ENCODE measurements around the gene TRPV4. TPM values are rescaled to one million over a fixed set of nuclear protein-coding genes. Genes with fewer than 3 reads are reported as not detected.

The TRPV4 gene
- total and polyA plus RNA-seq, 5 experiments from 2014 or later: not detected

DNA sequence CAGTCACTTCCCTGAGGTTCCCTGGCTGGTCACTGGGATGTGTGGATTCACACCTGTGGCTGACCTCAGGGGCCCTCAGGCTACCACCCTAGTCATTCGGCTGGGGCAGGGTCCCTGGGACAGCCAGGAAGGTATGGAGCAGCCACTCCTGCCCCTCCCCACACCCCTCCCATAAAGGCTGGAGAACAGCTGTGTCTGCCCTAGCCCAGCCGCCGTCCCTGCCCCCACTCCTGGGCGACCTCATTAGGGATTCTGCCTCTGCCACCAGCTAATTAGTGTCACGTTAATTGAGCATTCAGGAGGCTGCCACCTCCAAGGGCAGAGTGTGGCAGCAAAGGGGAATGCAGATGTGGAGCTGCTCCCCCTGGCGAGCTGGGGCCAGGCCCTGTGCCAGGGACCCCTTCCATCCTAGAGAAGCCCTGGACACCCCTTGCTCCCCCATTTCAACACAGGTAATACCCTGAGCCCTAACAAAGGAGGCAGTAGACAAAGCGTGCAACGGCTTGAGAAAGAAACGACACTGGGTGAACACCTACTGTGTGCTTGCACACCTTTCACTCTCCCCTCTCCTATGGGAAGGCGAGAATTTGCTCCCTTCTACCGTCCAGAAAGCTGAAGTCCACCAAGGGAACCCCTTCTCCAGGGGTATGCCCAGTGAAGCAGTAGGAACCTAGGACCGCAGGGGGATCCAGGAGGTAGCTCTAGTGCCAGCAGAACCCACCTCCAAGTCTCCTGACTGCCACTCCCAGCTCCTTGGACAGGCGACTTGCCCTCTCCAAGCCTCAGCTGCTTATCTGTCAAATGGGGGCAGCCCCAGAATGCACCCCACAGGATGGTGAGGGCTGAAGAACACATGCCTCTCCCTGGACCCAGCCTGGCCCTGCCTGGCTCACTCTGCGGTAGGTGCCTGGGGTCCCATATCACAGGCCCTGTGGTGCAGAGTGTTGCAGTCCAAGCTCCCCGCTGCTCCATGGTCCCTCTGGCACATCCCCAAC, 74.5 kb downstream of the TRPV4 start:
- no peak overlapping the region for H3K4me3 Mint-ChIP-seq
- H3K36me3 Mint-ChIP-seq: peaks cover 4 to 25% (median 22%) of the 10 kb centered on the region in 3 donors
- H3K4me1 Mint-ChIP-seq: peaks cover 0 to 3% (median 1%) of the 10 kb centered on the region in 4 donors
- POLR2A ChIA-PET: no interaction called here
- peak in 1 of 10 donors; percentile 47 for DNase-seq
- peak overlapping the region in 1 of 10 donors; percentile 38 for H3K27ac Mint-ChIP-seq
- H3K27me3 Mint-ChIP-seq: peaks cover 0 to 13% (median 5%) of the 10 kb centered on the region in 5 donors
- H3K9me3 Mint-ChIP-seq: peaks cover 6 to 31% (median 19%) of the 10 kb centered on the region in 9 donors
- no peak for ATAC-seq

DNA sequence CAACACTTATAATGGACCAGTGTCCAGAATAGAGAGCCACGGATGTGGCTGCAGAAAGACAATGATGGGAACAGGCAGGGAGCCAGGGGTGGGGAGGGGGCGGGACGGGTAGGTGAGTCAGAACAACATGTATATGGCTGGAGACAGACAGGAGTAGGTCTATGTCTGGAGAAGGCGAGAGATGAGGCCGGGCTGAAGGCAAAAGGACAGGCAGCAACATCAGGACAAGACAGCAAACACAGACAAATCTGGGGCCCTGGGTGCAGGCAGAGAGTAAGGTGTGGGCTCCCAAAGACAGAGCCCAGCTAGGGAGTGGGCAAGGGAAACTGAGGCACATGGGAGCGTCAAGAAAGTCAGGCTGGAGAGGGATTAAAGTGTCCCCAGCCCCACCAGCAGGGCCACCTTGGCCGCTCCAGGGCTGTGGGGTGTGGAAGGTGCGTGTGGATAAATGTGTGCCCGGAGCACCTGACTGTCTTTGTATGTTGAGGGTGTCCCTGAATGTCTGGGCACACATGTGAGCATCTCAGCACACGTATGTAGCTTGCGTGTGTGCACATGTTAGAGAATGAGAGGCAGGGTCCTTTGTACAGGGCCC, 75.4 kb downstream of the TRPV4 start:
- H3K36me3 Mint-ChIP-seq: peaks cover 4 to 25% (median 22%) of the 10 kb centered on the region in 3 donors
- no peak for DNase-seq
- H3K4me3 Mint-ChIP-seq: peak overlapping the region in 1 of 10 donors; percentile 17
- ATAC-seq: no peak
- peaks cover 0 to 13% (median 5%) of the 10 kb centered on the region in 5 donors for H3K27me3 Mint-ChIP-seq
- H3K27ac Mint-ChIP-seq: no peak overlapping the region
- H3K9me3 Mint-ChIP-seq: peaks cover 6 to 33% (median 19%) of the 10 kb centered on the region in 9 donors
- POLR2A ChIA-PET: no interaction called here
- peaks cover 0 to 3% (median 1%) of the 10 kb centered on the region in 4 donors for H3K4me1 Mint-ChIP-seq

DNA sequence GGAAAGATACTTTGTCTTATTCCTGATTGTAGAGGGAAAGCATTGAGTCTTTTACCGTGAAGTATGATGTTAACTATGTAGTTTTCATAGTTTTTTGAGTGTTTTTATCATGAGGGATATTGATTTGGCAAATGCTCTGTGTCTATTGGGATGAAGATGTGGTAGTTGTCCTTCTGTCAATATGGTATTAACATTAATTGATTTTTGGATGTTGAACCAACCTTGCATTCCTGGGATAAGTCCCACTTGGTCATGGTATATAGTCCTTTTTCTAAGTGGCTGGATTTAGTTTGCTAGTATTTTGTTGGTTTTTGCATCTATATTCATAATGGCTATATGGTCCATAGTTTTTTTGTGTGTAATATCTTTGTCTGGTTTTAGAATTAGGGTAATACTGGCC, 76.7 kb downstream of the TRPV4 start:
- no peak for DNase-seq
- POLR2A ChIA-PET: no interaction called here
- H3K27ac Mint-ChIP-seq: no peak overlapping the region
- no peak for ATAC-seq
- peaks cover 0 to 3% (median 1%) of the 10 kb centered on the region in 4 donors for H3K4me1 Mint-ChIP-seq
- no peak overlapping the region for H3K4me3 Mint-ChIP-seq
- H3K36me3 Mint-ChIP-seq: peaks cover 4 to 25% (median 22%) of the 10 kb centered on the region in 3 donors
- H3K27me3 Mint-ChIP-seq: peaks cover 0 to 13% (median 5%) of the 10 kb centered on the region in 5 donors
- peaks cover 6 to 31% (median 19%) of the 10 kb centered on the region in 9 donors for H3K9me3 Mint-ChIP-seq

- no peak for DNase-seq
- no peaks in the 10 kb centered on the region for H3K4me1 Mint-ChIP-seq
- peaks cover 0 to 13% (median 5%) of the 10 kb centered on the region in 5 donors for H3K27me3 Mint-ChIP-seq
- POLR2A ChIA-PET: no interaction called here
- no peak overlapping the region for H3K4me3 Mint-ChIP-seq
- H3K27ac Mint-ChIP-seq: peak overlapping the region in 1 of 10 donors; percentile 38
- H3K9me3 Mint-ChIP-seq: peaks cover 6 to 28% (median 19%) of the 10 kb centered on the region in 9 donors
- ATAC-seq: no peak
- peaks cover 4 to 25% (median 24%) of the 10 kb centered on the region in 3 donors for H3K36me3 Mint-ChIP-seq
Observed at GRCh38 chr12:109753959-109754358, 79.2 kb downstream of the TRPV4 start.

DNA sequence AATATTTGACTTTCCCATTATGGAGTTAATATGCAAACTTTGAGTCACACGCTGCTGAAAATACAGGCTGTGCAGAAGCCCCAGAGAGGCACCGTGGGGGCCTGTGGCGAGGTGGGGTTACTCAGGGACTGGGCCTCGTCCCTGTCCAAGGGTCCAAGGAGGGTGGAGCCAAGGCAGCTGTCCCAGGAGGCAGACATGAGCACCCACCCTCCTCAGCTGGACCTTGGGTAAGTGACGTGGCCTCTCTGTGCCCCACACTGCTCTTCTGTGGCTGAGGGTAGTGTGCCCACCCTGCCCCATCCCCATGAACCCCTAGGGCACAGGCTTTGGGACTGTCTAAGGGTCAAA, 80.2 kb downstream of the TRPV4 start:
- H3K4me3 Mint-ChIP-seq: no peak overlapping the region
- POLR2A ChIA-PET: no interaction called here
- H3K9me3 Mint-ChIP-seq: peaks cover 6 to 28% (median 19%) of the 10 kb centered on the region in 9 donors
- DNase-seq: peak in 1 of 10 donors; percentile 50
- peaks cover 4 to 25% (median 24%) of the 10 kb centered on the region in 3 donors for H3K36me3 Mint-ChIP-seq
- ATAC-seq: no peak
- H3K27me3 Mint-ChIP-seq: peaks cover 0 to 13% (median 5%) of the 10 kb centered on the region in 5 donors
- no peak overlapping the region for H3K27ac Mint-ChIP-seq
- H3K4me1 Mint-ChIP-seq: no peaks in the 10 kb centered on the region

- no peak for ATAC-seq
- POLR2A ChIA-PET: no interaction called here
- DNase-seq: peak in 1 of 10 donors; percentile 53
- H3K4me1 Mint-ChIP-seq: no peaks in the 10 kb centered on the region
- H3K36me3 Mint-ChIP-seq: peaks cover 4 to 24% (median 19%) of the 10 kb centered on the region in 3 donors
- H3K9me3 Mint-ChIP-seq: peaks cover 6 to 22% (median 17%) of the 10 kb centered on the region in 9 donors
- H3K4me3 Mint-ChIP-seq: no peak overlapping the region
- H3K27me3 Mint-ChIP-seq: peaks cover 0 to 8% (median 5%) of the 10 kb centered on the region in 5 donors
- H3K27ac Mint-ChIP-seq: no peak overlapping the region
Observed at GRCh38 chr12:109752117-109753053, 80.8 kb downstream of the TRPV4 start.

GRCh38 chr12:109744986-109745942, 87.9 kb downstream of the TRPV4 start:
- no peak for DNase-seq
- Mint-ChIP-seq H3K9me3 (no peaks in the 10 kb centered on the region), H3K27ac (peak overlapping the region in 2 of 10 donors; percentile 19 to 29), H3K4me1 (no peaks in the 10 kb centered on the region), H3K36me3 (no peaks in the 10 kb centered on the region), H3K27me3 (peaks cover 0 to 9% (median 0%) of the 10 kb centered on the region in 5 donors), H3K4me3 (no peak overlapping the region)
- ATAC-seq: no peak
- POLR2A ChIA-PET: no interaction called here

GRCh38 chr12:109744026-109744425, 89.2 kb downstream of the TRPV4 start:
- Mint-ChIP-seq H3K36me3 (no peaks in the 10 kb centered on the region), H3K27ac (no peak overlapping the region), H3K4me3 (no peak overlapping the region), H3K9me3 (no peaks in the 10 kb centered on the region), H3K4me1 (no peaks in the 10 kb centered on the region), H3K27me3 (peaks cover 0 to 10% (median 0%) of the 10 kb centered on the region in 5 donors)
- DNase-seq (no peak), ATAC-seq (no peak)
- POLR2A ChIA-PET: no interaction called here

DNA sequence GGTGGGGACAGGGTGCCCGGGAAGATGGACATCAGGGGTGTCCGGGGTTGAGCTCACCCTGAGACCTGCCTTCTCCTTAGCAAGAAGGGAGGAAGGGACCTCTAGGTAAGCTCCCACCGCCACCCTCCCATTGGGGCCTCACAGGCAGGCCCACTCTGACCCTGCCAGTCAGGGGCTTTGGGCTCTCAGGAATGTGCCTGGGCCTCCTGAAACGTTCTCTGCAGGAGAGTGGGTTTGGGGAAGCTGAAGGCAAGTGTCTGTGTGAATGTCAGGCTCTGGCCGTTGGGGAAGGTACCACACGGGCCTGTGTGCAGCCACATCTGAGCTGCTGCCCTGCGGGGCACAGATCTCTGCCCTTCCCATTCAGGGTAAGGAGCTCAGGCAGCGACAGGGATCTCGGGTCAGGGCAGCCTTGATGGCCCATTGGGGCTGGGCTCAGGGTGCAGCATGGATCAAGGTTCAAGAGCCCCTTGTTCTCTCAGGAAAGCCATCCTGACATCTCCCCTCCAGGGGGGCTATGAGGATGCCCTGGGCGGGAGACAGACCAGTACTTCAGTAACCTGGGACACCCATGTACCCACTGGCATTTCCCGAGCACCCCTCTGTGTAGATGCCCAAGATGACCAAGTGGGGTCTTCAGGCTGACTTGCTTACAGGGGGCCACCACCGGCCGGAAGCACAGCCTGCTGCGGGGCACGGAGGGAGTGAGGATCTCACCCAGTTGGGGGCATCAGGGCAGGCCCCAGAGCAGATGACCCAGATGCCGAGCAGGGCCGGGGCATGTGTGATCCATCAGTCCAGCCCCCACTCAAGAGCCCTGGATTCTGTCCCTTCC, 89.9 kb downstream of the TRPV4 start:
- Mint-ChIP-seq H3K4me1 (no peaks in the 10 kb centered on the region), H3K36me3 (no peaks in the 10 kb centered on the region), H3K9me3 (no peaks in the 10 kb centered on the region), H3K4me3 (no peak overlapping the region), H3K27ac (no peak overlapping the region), H3K27me3 (peaks cover 0 to 10% (median 0%) of the 10 kb centered on the region in 5 donors)
- POLR2A ChIA-PET: interaction anchor here (0.7 kb wide), 1 partner anchor 12 kb away, joined by 6 read pairs; no protein-coding TSS in a partner anchor
- no peak for ATAC-seq
- no peak for DNase-seq

DNA sequence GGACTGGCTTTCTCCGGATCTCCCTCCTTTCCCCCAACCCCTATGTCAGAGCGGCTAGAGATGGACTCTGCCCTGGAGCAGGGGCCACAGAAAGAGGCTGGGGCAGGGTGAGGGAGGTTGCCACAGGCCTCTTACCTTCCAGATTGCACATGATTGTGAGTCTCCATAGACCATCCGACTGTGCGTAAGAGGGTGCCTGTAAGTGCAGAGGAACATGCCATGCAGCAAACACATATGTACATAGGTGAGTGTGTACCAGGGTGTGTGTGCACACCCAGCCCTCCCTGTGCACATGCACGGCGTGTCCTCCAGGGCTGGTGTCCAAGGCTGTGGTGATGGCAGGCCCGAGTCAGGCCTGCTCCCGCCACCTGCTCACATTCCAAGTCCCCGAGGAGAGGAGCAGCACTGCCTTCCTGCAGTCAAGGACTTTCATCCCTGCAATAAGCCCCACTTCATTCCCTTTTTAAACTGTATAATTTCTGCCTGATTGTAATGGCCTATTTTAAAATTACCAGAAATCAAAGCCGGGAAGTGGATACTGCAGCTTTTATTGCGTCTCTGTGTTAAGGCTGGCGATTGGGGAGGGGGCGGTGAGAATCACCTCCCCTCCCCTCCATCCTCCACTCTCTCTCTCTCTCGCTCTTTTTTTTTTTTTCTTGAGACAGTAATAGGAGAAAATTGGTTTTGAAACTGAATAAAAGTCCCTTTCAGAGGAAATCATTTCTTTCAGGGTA, 91.1 kb downstream of the TRPV4 start:
- DNase-seq (peak in 1 of 10 donors; percentile 44), ATAC-seq (no peak)
- H3K27ac Mint-ChIP-seq: no peak overlapping the region
- H3K9me3 Mint-ChIP-seq: no peaks in the 10 kb centered on the region
- H3K36me3 Mint-ChIP-seq: no peaks in the 10 kb centered on the region
- H3K4me3 Mint-ChIP-seq: no peak overlapping the region
- H3K4me1 Mint-ChIP-seq: no peaks in the 10 kb centered on the region
- H3K27me3 Mint-ChIP-seq: peaks cover 0 to 10% (median 0%) of the 10 kb centered on the region in 5 donors
- POLR2A ChIA-PET: interaction anchor here (0.7 kb wide), 1 partner anchor 10 kb away, joined by 6 read pairs; no protein-coding TSS in a partner anchor

All from naive thymus-derived CD8-positive, alpha-beta T cell (primary cell).